ENCODE measurements around the gene LGALS3BP. TPM values are rescaled to one million over a fixed set of nuclear protein-coding genes. Genes with fewer than 3 reads are reported as not detected.

The LGALS3BP gene
- total and polyA plus RNA-seq, 2 of the 13 experiments (the other 11 are each of a cell fraction or from before 2014, with no cell fraction given) = 137 to 332 TPM

- TF ChIP-seq NFAT5 (CRISPR knock-in tag; IDR thresholded peaks at IDR 0.05) = no peak
- peak; percentile 8 for TF ChIP-seq ZNF644 (CRISPR knock-in tag; IDR thresholded peaks at IDR 0.05; ENCODE audit: low read depth)
- 0 out of 2 replicates have a peak, but pooled peaks have one; percentile 3 for TF ChIP-seq RNF2 (conservative IDR thresholded peaks at IDR 0.05; ENCODE audit: low read depth)
- TF ChIP-seq ELF3 (CRISPR knock-in tag; IDR thresholded peaks at IDR 0.05) = peak; percentile 100
- TF ChIP-seq GMEB2 (CRISPR knock-in tag; IDR thresholded peaks at IDR 0.05; ENCODE audit: low read depth) = 0 out of 2 replicates have a peak, but pooled peaks have one; percentile 13
- no peak; the same call in 1 of the 2 replicates for TF ChIP-seq MTF1 (CRISPR knock-in tag; IDR thresholded peaks at IDR 0.05)
- peak; percentile 42; the same call in 1 of the 2 replicates for TF ChIP-seq ZNF431 (CRISPR knock-in tag; IDR thresholded peaks at IDR 0.05; ENCODE audit: borderline replicate concordance, low read depth)
- peak; percentile 75 for TF ChIP-seq TBL1XR1 (IDR thresholded peaks at IDR 0.05; ENCODE audit: borderline replicate concordance, low read length, partially characterized antibody)
- peak; percentile 50; the same call in 1 of the 2 replicates for TF ChIP-seq ZBTB46 (CRISPR knock-in tag; IDR thresholded peaks at IDR 0.05; ENCODE audit: borderline replicate concordance)
- peak; percentile 94 for TF ChIP-seq TFAP4 (IDR thresholded peaks at IDR 0.05; ENCODE audit: borderline replicate concordance, low read depth)
- peak; percentile 97 for TF ChIP-seq PRDM10 (CRISPR knock-in tag; IDR thresholded peaks at IDR 0.05; ENCODE audit: low read depth)
- 0 out of 2 replicates have a peak, but pooled peaks have one; percentile 45 for TF ChIP-seq ZNF775 (CRISPR knock-in tag; IDR thresholded peaks at IDR 0.05; ENCODE audit: borderline replicate concordance)
- peak; percentile 100 for TF ChIP-seq JUND (CRISPR knock-in tag; IDR thresholded peaks at IDR 0.05)
- 0 out of 2 replicates have a peak, but pooled peaks have one; percentile 60 for TF ChIP-seq ZNF776 (CRISPR knock-in tag; IDR thresholded peaks at IDR 0.05)
Measured at GRCh38 chr17:79026376-79027273, 46.9 kb upstream of the LGALS3BP start (continued).

All from HepG2 (cell line).